ENCODE measurements around the gene ENTR1.
"Not testable (repeated sequence)": the region's sequence is repeated elsewhere in the genome, so short reads cannot be mapped to it uniquely, and the experiment has no call there.

Gene ENTR1

DNA sequence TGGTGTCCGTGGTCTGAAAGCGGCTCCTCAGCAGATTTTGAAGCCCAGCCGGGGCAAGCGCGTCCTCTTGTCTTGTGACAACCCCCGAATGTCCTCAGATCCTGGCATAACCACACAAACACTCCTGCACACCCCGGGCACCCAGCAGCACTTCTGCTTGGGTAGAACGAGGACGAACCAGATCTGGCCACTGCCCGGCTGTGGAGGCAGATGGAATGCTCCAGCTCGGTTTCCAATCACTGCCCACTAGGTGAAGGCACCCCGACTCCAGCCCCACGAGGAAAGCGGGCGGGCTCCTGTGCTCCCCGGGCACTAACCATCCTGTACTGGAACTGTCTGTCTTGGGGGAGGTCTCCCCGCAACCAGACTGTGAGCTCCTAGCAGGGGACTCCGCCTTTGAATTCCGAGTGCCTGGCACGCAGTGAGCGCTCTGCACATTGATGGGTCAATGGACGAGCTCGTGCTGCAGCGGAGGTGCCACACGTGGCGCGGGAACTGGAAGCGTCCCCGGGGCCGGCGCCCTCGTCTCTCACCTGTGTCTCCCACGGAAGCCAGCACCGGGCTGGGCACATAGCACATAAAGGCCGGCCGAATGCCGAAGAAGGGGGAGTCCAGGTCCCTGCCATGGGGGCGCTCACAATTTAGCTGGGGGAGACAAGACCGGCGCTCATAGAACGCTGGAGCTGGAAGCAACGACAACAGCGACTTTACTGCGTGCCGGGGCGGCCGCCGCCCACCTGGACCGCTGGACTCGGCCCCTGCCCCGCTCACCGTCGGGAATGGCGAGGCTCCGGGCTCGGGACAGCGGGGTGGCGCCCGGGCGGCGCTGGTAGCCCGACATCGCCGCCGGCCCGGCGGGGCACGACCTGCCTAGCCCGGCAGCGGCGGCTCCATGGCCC is 608 bp downstream of the ENTR1 start:
- no peaks in the 10 kb centered on the region for H3K27me3 Mint-ChIP-seq
- ATAC-seq (peak; percentile 56), DNase-seq (peak; percentile 45)
- peak overlapping the region; percentile 91 to 93 for H3K27ac Mint-ChIP-seq
- peaks cover 68% of the 10 kb centered on the region for H3K4me1 Mint-ChIP-seq
- H3K9me3 Mint-ChIP-seq, result no peaks in the 10 kb centered on the region
- peak overlapping the region; percentile 95 to 96 for H3K4me3 Mint-ChIP-seq

DNA sequence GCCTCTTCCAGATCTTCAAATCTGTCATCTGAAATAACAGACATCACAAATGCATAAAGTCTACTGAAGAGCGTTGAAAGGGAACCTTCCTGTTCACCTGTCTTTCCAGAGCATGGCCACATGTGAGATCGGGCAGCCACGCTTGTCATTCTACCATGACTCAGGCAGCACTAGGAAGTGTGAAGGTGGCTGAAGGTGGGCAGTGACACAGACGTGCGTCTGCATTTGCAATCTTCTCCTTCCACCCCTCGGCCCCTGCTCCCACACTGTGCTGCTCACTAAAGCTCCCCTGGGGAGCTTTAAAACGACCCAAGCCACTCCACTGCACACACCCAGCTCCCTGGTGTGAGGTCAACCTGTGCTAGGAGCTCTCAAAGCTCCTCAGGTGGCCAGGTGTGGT is 2.5 kb downstream of the ENTR1 start:
- Mint-ChIP-seq H3K9me3 (no peaks in the 10 kb centered on the region), H3K27me3 (no peaks in the 10 kb centered on the region), H3K27ac (no peak overlapping the region), H3K4me3 (peak overlapping the region in 1 of 2 donors; percentile 5), H3K4me1 (peaks cover 82% of the 10 kb centered on the region)
- no peak for ATAC-seq
- DNase-seq, result no peak

- H3K9me3 Mint-ChIP-seq, H3K27me3 Mint-ChIP-seq, H3K27ac Mint-ChIP-seq, H3K4me3 Mint-ChIP-seq, DNase-seq, ATAC-seq: not testable (repeated sequence)
- H3K4me1 Mint-ChIP-seq, result peaks cover 87% of the 10 kb centered on the region
Measured at GRCh38 chr9:136407061-136407460, 3.4 kb downstream of the ENTR1 start.

- H3K9me3 Mint-ChIP-seq, ATAC-seq, DNase-seq, H3K4me3 Mint-ChIP-seq, H3K27me3 Mint-ChIP-seq, H3K27ac Mint-ChIP-seq: not testable (repeated sequence)
- peaks cover 87% of the 10 kb centered on the region for H3K4me1 Mint-ChIP-seq
Measured at GRCh38 chr9:136405904-136406303, 4.5 kb downstream of the ENTR1 start.

- peaks cover 90% of the 10 kb centered on the region for H3K4me1 Mint-ChIP-seq
- no peaks in the 10 kb centered on the region for H3K27me3 Mint-ChIP-seq
- no peaks in the 10 kb centered on the region for H3K9me3 Mint-ChIP-seq
- DNase-seq (no peak), ATAC-seq (no peak)
- peak overlapping the region in 1 of 2 donors; percentile 75 for H3K4me3 Mint-ChIP-seq
- H3K27ac Mint-ChIP-seq, result peak overlapping the region in 1 of 2 donors; percentile 42
Measured at GRCh38 chr9:136405481-136405880, 4.9 kb downstream of the ENTR1 start.

GRCh38 chr9:136404801-136405136 is 5.6 kb downstream of the ENTR1 start:
- Mint-ChIP-seq H3K4me3 (peak overlapping the region; percentile 71 to 75), H3K9me3 (no peaks in the 10 kb centered on the region), H3K27ac (no peak overlapping the region), H3K4me1 (peaks cover 89% of the 10 kb centered on the region), H3K27me3 (no peaks in the 10 kb centered on the region)
- DNase-seq, result no peak
- no peak for ATAC-seq

GRCh38 chr9:136403915-136404800 is 6.3 kb downstream of the ENTR1 start:
- ATAC-seq, result peak; percentile 62
- DNase-seq, result peak; percentile 55 to 74
- no peaks in the 10 kb centered on the region for H3K27me3 Mint-ChIP-seq
- peak overlapping the region; percentile 44 to 59 for H3K27ac Mint-ChIP-seq
- H3K4me3 Mint-ChIP-seq, result peak overlapping the region; percentile 71 to 75
- peaks cover 86% of the 10 kb centered on the region for H3K4me1 Mint-ChIP-seq
- H3K9me3 Mint-ChIP-seq, result no peaks in the 10 kb centered on the region

DNA sequence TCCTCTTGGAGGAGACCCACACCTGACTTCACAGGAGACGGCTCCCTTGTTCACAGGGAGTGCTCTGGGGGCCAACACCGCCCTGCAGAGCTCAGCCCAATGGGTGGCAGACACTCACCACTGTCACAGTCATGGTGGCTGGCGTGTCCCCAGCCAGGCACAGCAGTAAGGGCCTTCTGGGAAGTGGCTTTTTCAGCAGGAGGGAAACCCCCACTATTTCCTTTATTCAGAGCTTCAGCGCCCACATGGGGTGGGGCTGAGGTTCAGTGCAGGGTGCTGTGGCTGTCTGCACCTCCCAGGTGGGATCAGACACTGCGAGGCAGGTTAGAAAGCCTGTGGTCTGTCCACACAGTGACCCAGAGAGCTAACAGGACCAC is 6.9 kb downstream of the ENTR1 start:
- H3K4me3 Mint-ChIP-seq, result peak overlapping the region; percentile 71 to 75
- ATAC-seq (peak; percentile 87), DNase-seq (peak; percentile 79 to 87)
- H3K4me1 Mint-ChIP-seq, result peaks cover 86% of the 10 kb centered on the region
- no peaks in the 10 kb centered on the region for H3K27me3 Mint-ChIP-seq
- no peaks in the 10 kb centered on the region for H3K9me3 Mint-ChIP-seq
- peak overlapping the region; percentile 54 to 91 for H3K27ac Mint-ChIP-seq

DNA sequence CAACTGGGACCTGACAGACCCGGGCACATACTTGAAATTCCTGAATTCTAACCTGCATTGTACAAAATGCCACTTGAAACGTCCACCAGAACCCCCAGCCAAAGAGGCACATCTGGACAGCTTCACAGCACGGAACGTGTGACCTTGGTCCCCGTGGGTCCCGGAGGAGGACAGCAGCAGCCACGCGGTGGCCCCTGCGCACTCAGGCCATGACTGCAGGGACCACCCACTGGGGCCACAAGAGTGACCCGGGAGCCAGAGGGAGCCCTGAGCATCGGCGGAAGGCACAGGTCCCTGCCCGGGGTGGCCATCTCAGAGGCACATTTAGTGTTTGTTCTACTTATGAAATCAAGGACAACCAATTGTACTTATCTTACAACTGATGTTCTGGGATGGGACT is 8.3 kb downstream of the ENTR1 start:
- ATAC-seq, result no peak

DNA sequence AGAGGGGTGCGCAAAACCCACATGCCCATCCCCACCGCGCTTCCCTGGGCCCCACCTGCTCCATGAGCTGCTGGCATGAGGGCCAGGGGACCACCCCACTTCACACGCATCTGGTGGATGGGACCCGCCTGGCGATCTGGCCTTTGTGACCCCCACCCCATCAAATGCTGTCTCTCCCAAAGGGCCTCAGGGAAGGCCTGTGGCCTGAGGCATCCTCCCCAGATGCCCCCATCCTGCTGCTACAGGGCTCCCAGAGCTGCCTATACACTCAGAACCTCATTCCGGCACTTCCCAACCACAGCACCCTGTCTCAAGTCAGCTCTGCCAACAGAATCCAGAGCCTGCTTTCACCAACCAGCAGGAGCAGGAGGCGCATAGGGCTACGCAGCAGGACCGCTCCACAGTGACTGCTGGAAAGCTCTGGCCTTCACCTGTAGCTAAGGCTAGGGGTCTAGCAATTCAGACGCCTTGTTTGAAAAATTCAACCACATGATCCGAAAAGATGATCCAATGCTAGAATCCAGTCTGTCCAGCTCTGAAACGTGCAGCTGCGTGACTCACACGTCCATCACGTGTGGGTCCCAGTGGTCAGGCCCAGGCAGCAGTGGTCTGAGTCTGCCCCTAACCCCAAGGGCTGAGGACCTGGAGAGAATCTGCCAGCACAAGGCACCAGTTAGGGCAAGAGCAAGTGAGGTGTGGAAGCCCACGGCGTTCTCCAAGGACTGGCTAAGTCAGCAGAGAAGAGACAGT is 9.1 kb downstream of the ENTR1 start:
- Mint-ChIP-seq H3K4me1 (peaks cover 80% of the 10 kb centered on the region), H3K9me3 (no peaks in the 10 kb centered on the region), H3K4me3 (peak overlapping the region; percentile 19 to 51), H3K27me3 (no peaks in the 10 kb centered on the region), H3K27ac (no peak overlapping the region)
- DNase-seq (no peak), ATAC-seq (no peak)

More for the DNA sequence above, 8.3 kb downstream of the ENTR1 start:
- Mint-ChIP-seq H3K27ac (no peak overlapping the region), H3K4me3 (no peak overlapping the region), H3K27me3 (no peaks in the 10 kb centered on the region), H3K9me3 (no peaks in the 10 kb centered on the region), H3K4me1 (peaks cover 81% of the 10 kb centered on the region)
- DNase-seq, result no peak

- Mint-ChIP-seq H3K27me3 (no peaks in the 10 kb centered on the region), H3K9me3 (no peaks in the 10 kb centered on the region), H3K27ac (peak within 1 kb of the TSS; percentile 87 to 88), H3K4me3 (peak within 1 kb of the TSS; percentile 91 to 93), H3K4me1 (peaks cover 71% of the 10 kb centered on the region)
- peak; percentile 71 for ATAC-seq
- peak; percentile 88 for DNase-seq
Measured at GRCh38 chr9:136400038-136400834, 10.2 kb downstream of the ENTR1 start, which contains the start of gene SNAPC4. SNAPC4 (minus strand) TSS chr9:136400170; CDS start chr9:136398428, 1,742 bp downstream.

- Mint-ChIP-seq H3K4me3 (peak overlapping the region; percentile 91 to 93), H3K9me3 (no peaks in the 10 kb centered on the region), H3K4me1 (peaks cover 63% of the 10 kb centered on the region), H3K27ac (peak overlapping the region; percentile 7 to 87), H3K27me3 (no peaks in the 10 kb centered on the region)
- ATAC-seq (peak; percentile 40), DNase-seq (peak; percentile 32 to 61)
Measured at GRCh38 chr9:136399176-136400037, 11.0 kb downstream of the ENTR1 start.

DNA sequence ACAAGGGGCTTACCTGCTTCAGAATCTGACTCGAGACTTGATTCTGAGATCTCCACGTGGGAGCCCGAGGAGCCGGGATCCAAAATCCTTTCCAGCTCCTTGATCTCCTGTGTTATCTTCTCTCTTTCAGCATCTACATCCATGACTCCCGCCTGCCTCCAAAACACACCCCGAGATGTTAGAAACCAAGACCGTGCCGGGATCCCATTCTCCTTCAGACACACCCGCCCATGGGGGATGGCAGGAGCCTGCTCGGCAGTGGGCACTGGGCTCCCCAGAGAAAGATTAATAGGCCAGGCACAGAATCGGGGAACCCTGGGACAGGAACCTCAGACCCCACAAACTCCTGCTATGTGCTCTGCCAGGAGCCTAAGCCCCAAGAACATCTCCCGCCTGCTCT is 12.1 kb downstream of the ENTR1 start:
- Mint-ChIP-seq H3K4me3 (peak overlapping the region; percentile 91 to 93), H3K4me1 (peaks cover 51% of the 10 kb centered on the region), H3K9me3 (no peaks in the 10 kb centered on the region), H3K27ac (no peak overlapping the region), H3K27me3 (no peaks in the 10 kb centered on the region)
- DNase-seq (no peak), ATAC-seq (no peak)

- Mint-ChIP-seq H3K4me3 (peak overlapping the region in 1 of 2 donors; percentile 15), H3K9me3 (no peaks in the 10 kb centered on the region), H3K4me1 (peaks cover 47% of the 10 kb centered on the region), H3K27ac (no peak overlapping the region), H3K27me3 (no peaks in the 10 kb centered on the region)
- ATAC-seq, result no peak
- DNase-seq, result no peak
Measured at GRCh38 chr9:136397643-136398042, 12.8 kb downstream of the ENTR1 start.
